KMS-11 (cell line): ENCODE data around the gene GRIA1.

ENCODE experiments used
- H2AFZ ChIP-seq: fragments of 200-600 bp; sonication (generic); 2 replicates; pipeline ENCODE4 v1.6.1; 2016; ENCODE audit warnings: antibody characterized with exemption, mixed run types, low read depth
- H3K27ac ChIP-seq: fragments of 200-600 bp; sonication (generic); 2 replicates; pipeline ENCODE4 v1.6.1; 2016; ENCODE audit warnings: mild to moderate bottlenecking, mixed run types
- H3K27me3 ChIP-seq: fragments of 200-600 bp; sonication (generic); 2 replicates; pipeline ENCODE4 v1.6.1; 2017; ENCODE audit warnings: mild to moderate bottlenecking, low read depth, mixed run types, moderate library complexity; ENCODE audit not compliant: insufficient read depth
- H3K36me3 ChIP-seq: fragments of 200-600 bp; sonication (generic); 2 replicates; pipeline ENCODE4 v1.6.1; 2017; ENCODE audit warnings: mild to moderate bottlenecking, mixed run types; ENCODE audit not compliant: insufficient read depth
- H3K4me1 ChIP-seq: fragments of 200-600 bp; sonication (generic); 2 replicates; pipeline ENCODE4 v1.6.1; 2016; ENCODE audit warnings: mild to moderate bottlenecking, low read depth, mixed run types; ENCODE audit not compliant: poor library complexity, severe bottlenecking
- H3K4me2 ChIP-seq: fragments of 200-600 bp; sonication (generic); 2 replicates; pipeline ENCODE4 v1.7.0; 2016; ENCODE audit warnings: mild to moderate bottlenecking, mixed run types
- H3K4me3 ChIP-seq: fragments of 200-600 bp; sonication (generic); IDR thresholded peaks from 2 replicates; pipeline ENCODE4 v1.6.1; 2017; ENCODE audit warnings: low read depth, low read length, mixed read lengths; ENCODE audit not compliant: insufficient read depth
- H3K79me2 ChIP-seq: fragments of 200-600 bp; sonication (generic); 2 replicates; pipeline ENCODE4 v1.6.1; 2016; ENCODE audit warnings: low read depth, mixed run types; ENCODE audit not compliant: insufficient read depth
- H3K9ac ChIP-seq: fragments of 200-600 bp; sonication (generic); 2 replicates; pipeline ENCODE4 v1.6.1; 2016; ENCODE audit warnings: mild to moderate bottlenecking, mixed run types
- H4K20me1 ChIP-seq: fragments of 200-600 bp; sonication (generic); 2 replicates; pipeline ENCODE4 v1.6.1; 2016; ENCODE audit warnings: mild to moderate bottlenecking, mixed run types; ENCODE audit not compliant: insufficient read depth
- CTCF ChIP-seq: fragments of 200-600 bp; sonication (generic); conservative IDR thresholded peaks from 2 replicates; pipeline ENCODE4 v1.6.1; 2017; ENCODE audit warnings: low read depth, mild to moderate bottlenecking, antibody characterized with exemption, low read length, moderate library complexity, mixed read lengths

GRIA1 gene

GRCh38 chr5:153712946-153713345, 222.5 kb downstream of the GRIA1 start:
- H2AFZ ChIP-seq: no peak overlapping the region
- H3K27ac ChIP-seq: no peak overlapping the region
- H3K4me1 ChIP-seq: no peaks in the 10 kb centered on the region
- H3K36me3 ChIP-seq: no peaks in the 10 kb centered on the region
- no peak overlapping the region for H3K9ac ChIP-seq
- H3K79me2 ChIP-seq: no peaks in the 10 kb centered on the region
- H3K4me3 ChIP-seq: no peak overlapping the region
- H4K20me1 ChIP-seq: no peaks in the 10 kb centered on the region
- no peak overlapping the region for H3K4me2 ChIP-seq
- TF ChIP-seq CTCF: no peak
- no peaks in the 10 kb centered on the region for H3K27me3 ChIP-seq

GRCh38 chr5:153713943-153714342, 223.5 kb downstream of the GRIA1 start:
- Histone ChIP-seq H4K20me1 (no peaks in the 10 kb centered on the region), H3K4me3 (no peak overlapping the region), H3K27me3 (no peaks in the 10 kb centered on the region), H3K4me2 (no peak overlapping the region), H3K27ac (no peak overlapping the region), H3K36me3 (no peaks in the 10 kb centered on the region), H3K9ac (no peak overlapping the region), H3K79me2 (no peaks in the 10 kb centered on the region), H2AFZ (no peak overlapping the region), H3K4me1 (no peaks in the 10 kb centered on the region)
- no peak for TF ChIP-seq CTCF

GRCh38 chr5:153714798-153715197, 224.3 kb downstream of the GRIA1 start:
- H2AFZ ChIP-seq: no peak overlapping the region

GRCh38 chr5:153717287-153717686, 226.8 kb downstream of the GRIA1 start:
- H3K79me2 ChIP-seq: no peaks in the 10 kb centered on the region
- no peaks in the 10 kb centered on the region for H3K27me3 ChIP-seq
- H3K4me3 ChIP-seq: no peak overlapping the region
- no peak overlapping the region for H3K27ac ChIP-seq
- H2AFZ ChIP-seq: no peak overlapping the region
- no peaks in the 10 kb centered on the region for H3K4me1 ChIP-seq
- TF ChIP-seq CTCF: no peak
- no peaks in the 10 kb centered on the region for H4K20me1 ChIP-seq
- H3K4me2 ChIP-seq: no peak overlapping the region
- no peak overlapping the region for H3K9ac ChIP-seq
- no peaks in the 10 kb centered on the region for H3K36me3 ChIP-seq

More at GRCh38 chr5:153714798-153715197, 224.3 kb downstream of the GRIA1 start:
- Histone ChIP-seq H3K27me3 (no peaks in the 10 kb centered on the region), H3K4me2 (no peak overlapping the region), H4K20me1 (no peaks in the 10 kb centered on the region), H3K4me1 (no peaks in the 10 kb centered on the region), H3K27ac (no peak overlapping the region), H3K79me2 (no peaks in the 10 kb centered on the region), H3K4me3 (no peak overlapping the region), H3K36me3 (no peaks in the 10 kb centered on the region), H3K9ac (no peak overlapping the region)
- TF ChIP-seq CTCF: no peak
